GM21717 (cell line): Measurements from ENCODE around the gene NOS1AP.
"Not testable (repeated sequence)": the region's sequence is repeated elsewhere in the genome, so short reads cannot be mapped to it uniquely, and the experiment has no call there.

Experiments used
- ATAC-seq: cut with Tn5 transposase; IDR thresholded peaks from one replicate; pipeline ENCODE4 v1.9.1; 2021; ENCODE audit warnings: mild to moderate bottlenecking, moderate library complexity; ENCODE audit not compliant: unreplicated experiment

NOS1AP gene

DNA sequence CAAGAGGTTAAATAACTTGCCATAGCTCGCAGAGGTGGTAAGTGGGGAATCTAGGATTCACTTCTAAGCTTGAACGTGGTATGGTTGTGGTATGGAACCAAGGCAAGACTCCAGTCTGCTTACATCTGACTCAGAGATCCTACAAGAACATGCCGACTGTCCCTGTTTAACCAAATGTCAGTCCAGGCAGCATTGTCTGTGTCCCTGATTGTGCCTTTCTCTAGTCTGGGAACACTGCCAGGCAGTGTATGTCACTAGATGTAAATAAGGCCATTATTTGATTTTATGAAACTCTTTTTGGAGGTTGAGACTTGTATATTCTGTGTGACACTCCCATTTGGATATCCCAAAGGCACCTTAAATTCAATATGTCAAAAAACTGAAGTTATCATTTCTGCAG, 96.0 kb downstream of the NOS1AP start:
- no peak for ATAC-seq

DNA sequence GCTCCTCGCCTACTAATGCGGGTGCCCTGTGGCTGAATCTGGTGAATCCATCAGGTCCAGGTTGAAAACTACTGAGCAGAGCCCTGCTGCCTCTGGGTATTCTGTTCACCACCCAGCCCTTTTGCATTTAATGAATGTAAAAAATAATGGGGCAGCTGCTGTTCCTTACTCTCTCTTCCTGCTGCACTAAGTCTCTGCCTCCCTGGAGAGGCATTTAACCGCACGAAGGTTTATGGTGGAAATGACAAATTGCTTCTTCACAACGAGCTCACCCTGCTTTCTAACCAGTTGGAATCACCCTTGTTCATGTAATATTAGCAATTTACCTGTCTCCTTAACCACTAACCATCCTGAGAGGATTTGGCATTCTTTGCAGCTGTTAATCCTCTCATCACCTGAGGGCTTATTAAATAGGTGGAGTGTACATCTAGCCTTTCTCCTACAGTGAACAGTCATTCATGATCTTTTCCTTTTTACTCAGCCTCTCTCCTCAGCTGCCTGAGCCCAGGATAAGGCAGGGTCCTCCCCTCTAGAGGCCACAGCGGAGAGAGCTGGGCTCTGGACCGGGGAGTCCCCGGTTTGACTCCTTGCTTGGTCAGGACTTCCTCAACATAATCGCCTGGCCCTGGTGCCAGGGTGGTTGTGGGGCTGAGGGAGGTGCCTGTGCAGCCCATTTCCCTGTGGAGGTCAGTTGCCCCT, 97.6 kb downstream of the NOS1AP start:
- no peak for ATAC-seq

DNA sequence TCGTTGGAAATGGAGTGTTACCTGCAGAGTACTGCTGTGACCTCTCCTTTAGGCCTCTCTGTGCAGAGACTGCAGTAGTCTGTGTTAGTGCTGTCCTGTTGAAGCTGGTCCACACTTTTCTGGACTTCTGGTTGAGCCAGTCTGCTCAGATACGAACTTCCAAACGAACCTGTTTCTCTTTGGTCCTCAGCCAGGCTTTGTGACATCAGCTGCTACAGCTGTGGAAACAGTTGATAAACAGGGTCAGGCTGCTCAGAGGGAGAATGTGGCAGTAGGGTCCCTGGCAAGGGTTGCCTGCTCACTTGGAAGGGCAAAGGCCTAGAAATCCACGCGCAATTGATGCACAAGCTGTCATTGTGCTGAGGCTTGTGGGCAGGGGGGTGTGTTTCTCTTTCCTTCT, 98.8 kb downstream of the NOS1AP start:
- no peak for ATAC-seq

DNA sequence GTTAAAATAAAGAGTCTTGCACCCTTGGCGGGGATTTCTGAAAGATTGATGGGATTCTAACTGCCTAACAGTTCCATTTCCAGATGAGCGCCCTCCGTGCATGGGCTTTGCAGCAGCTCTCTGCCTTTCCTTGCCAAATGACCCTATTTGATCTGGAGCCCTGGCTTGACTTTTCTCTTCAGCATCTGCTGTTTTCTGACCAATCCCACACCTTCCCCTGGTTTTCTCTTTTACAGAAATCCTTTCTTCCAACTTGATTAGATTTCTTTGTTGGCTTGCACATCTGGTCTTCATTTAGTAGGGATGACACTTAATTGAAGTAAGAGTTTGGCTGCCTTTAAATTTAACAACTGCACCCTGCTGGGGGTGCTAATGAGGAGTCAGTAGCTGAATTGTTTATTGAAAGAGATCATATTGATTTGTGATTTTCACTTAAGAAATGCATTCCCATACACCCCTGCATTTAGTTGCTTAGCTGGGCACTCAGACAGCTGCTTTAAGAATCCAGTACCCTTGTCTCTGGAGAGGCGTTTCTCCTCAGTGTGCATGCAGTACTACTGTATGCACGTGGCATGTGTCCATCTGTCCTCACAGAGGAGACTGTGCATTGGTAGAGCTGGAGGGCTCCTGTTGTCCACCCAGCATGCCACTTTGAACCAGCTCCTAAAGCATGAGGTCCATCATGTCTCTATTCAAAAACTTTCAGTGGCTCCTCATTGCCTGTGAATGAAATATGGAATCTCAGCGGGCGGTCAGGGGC, 99.7 kb downstream of the NOS1AP start:
- ATAC-seq, result no peak

DNA sequence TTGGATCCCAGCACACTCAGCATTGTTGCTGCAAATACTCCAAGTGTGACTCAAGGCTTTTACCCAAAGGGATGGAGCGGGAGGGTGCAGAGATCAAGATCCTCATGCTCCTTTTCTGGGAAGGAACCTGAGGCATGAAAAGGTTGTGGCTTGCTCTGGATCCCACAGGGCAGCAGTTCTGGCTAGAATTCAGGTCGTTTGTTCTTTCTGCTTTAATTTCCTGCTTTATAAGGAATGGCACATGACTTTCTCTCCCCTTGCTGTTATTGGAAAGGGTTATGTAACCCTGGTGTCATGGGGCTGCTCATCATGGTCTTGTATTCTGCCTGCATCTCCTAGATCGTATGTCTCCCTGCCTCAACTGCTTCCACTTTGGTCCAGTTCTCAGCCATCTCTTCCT, 101.6 kb downstream of the NOS1AP start:
- ATAC-seq, result no peak

DNA sequence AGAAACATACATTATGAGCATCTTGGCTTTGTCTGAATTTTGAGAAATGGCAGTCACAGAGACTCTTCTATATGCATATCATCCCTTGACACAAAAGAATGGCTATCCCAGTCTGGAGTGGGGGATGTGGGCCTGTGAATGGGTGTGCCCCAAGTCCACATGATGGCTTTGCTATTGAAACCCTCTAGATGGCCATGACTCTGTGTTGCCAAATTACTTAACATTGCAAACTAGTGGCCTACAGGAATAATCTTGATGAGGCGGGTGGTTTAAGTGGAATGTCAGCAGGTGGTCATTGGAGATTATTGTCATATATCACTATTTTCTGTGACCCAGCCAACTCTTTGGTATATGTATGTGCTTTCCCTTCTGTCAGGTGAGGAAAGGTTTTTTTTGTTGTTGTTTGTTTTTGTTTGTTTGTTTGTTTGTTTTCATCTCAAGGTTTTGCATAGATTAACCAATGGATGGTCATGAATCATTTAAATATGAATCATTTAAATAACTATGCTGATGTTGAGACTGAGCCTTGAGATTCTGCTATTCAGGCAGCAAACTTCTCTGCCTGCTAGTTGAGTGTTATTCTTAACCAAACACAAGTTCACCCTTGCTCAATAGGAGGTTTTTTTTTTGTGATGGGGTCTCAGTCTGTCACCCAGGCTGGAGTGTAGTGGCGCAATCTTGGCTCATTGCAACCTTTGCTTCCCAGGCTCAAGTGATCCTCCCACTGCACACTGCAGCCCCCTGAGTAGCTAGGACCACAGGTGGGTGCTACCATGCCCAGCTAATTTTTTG, 103.0 kb downstream of the NOS1AP start:
- ATAC-seq, result no peak

DNA sequence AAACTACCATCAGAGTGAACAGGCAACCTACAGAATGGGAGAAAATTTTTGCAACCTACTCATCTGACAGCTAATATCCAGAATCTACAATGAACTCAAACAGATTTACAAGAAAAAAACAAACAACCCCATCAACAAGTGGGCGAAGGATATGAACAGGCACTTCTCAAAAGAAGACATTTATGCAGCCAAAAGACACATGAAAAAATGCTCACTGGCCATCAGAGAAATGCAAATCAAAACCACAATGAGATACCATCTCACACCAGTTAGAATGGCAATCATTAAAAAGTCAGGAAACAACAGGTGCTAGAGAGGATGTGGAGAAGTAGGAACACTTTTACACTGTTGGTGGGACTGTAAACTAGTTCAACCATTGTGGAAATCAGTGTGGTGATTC, 104.1 kb downstream of the NOS1AP start:
- not testable (repeated sequence) for ATAC-seq

DNA sequence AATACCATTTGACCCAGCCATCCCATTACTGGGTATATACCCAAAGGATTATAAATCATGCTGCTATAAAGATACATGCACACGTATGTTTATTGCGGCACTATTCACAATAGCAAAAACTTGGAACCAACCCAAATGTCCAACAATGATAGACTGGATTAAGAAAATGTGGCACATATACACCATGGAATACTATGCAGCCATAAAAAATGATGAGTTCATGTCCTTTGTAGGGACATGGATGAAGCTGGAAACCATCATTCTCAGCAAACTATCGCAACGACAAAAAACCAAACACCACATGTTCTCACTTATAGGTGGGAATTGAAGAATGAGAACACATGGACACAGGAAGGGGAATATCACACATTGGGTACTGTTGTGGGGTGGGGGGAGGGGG, 104.5 kb downstream of the NOS1AP start:
- ATAC-seq, result not testable (repeated sequence)

DNA sequence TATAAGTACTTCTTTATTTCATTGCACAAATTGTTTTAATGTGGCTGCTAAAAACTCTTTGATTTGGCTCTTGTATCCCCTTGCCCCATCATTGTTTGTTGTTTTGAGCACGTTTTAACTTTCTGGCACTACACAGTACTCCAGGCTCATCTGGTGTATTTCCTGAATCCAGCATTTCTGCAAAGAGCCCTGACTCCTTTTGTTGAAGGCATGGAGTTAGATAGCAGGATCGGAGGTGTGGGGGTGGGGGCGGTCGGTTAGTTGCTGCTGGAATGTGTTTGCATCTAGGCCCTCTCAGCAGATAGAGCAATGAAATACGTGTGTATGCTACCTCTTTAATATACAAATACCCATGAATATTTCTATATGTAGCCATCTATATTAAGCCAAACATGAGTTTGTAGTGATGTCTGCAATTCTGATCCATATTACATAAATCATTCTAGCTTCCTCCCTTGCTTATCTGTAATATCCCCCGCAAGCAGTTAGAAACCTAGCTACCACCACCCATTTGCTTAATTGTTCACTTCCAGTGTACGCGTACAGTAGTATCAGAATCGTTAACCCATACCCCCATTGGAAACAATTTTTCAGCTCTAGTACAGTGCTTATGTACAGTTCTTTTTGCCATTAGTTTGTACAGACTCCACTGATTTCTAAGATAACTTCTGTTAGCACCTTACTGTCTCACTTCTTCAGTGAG, 106.0 kb downstream of the NOS1AP start:
- ATAC-seq, result no peak

DNA sequence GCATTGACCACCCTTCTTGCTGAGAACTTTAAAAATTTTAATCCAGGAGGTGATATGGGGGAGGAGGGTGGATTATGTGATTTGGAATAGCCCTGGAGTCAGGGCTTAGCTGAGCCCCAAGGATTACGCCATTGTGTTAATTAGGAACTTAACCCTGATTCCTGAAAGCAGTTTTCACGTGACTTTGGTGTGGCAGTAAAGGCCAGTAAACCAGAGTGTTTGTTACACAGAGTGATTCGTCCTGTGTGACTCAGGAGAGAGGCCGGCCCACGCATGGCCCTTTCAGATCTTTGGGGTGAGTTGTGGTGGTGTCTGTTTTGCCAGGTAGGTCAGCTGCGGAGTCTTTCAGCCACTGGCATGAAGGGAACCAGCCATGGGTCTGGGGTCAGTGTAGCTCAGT, 107.6 kb downstream of the NOS1AP start:
- ATAC-seq, result no peak

DNA sequence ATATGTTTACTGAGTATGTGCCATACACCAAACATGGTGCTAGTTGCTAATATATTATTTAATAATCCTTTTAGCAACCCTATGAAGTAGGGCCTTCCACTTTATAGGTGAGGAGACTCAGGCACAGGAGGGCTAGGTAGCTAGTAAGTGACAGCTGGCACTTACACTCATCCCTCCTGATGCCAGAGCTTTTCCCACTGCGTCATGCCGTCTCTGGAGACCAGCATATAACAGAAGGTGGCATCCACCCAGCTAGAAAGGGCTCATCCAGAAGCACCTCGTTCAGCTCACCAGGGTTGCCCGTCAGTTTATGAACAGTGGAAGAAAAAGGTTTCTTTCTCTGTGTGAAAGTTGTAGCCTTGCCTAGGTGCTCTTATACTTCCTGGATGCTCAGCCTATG, 108.9 kb downstream of the NOS1AP start:
- no peak for ATAC-seq

DNA sequence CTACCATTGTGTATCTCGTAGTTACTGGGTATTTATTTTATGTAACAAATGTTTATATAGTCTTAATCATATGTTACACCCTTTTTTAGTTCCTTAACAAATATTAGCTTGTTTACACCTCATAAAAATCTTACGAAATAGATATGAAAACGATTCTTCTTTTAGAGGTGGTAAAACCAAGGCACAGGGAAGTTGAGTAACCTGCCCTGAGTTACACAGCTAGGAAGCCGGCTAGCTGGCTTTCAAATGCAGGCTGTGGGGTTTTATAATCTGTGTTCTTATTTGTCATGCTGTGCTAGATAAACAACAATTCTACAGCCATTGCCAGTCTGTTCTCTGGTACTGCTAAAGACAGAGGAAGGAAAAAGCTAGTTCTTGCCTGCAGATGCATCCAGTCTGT, 109.6 kb downstream of the NOS1AP start:
- no peak for ATAC-seq

DNA sequence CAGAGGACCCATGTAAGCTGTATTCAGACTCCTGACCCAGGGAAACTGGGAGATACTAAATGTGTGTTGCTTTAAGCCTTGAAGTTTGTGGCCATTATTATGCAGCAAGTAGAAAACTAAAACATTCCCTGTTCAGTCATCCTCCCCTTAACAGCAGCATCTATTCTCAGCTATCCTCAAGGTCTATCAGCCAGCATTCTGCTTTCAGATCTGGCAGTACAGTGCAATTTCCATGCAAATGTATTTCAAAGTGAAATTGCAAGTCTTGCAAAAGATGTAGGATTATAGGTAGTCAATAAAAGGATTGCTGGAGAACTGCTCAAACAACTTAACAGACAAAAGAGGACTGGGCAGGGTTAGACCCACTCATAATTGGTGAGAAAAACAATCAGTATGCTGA, 111.3 kb downstream of the NOS1AP start:
- ATAC-seq, result no peak

DNA sequence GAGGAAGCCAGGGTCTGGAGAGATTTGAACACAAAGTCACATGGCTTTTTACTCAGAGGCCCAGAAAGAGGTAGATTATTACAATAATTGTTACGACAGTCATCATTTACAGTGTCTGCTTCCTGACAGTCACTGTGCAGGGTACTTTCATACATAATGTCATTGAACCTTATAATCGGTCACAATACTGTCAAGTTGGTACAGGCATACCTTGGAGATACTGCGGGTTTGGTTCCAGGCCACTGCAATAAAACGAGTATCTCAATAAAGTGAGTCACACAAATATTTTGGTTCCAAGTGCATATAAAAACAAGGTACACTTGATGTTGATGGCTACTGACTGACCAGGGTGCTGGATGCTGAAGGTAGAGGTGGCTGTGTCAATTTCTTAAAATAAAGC, 112.6 kb downstream of the NOS1AP start:
- ATAC-seq, result no peak

DNA sequence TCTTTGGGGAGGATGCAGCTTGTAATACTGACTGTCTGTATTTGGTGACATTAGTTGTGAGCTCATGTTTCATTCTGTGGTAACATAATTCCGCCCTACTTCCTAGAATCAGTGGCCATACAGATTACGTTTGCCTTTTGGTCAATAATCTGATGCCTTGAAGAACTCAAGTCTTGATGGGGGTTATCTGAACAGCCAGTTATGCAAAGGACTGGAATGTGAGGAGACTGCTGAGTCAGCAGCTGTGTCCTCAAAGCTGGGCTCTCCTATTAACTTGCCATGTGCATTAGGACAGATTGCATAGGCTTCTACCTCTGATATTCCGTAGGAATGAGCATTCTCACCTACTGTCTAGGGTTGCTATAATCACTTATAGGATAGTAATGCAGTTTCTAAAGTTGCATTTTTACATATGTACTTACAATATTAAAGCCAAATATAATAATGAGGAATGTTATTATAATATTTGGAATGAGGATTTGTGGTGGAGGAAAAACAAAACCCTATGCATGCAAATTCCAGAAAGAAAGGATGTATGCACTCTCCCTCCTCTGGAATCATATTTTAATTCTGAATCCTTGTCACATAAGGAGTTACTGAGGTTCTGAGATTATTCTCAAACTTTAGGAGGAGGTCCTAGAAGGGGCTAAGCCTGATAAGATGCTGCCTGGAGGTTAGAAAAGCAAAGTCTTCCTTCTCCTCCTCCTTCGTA, 116.0 kb downstream of the NOS1AP start:
- no peak for ATAC-seq

DNA sequence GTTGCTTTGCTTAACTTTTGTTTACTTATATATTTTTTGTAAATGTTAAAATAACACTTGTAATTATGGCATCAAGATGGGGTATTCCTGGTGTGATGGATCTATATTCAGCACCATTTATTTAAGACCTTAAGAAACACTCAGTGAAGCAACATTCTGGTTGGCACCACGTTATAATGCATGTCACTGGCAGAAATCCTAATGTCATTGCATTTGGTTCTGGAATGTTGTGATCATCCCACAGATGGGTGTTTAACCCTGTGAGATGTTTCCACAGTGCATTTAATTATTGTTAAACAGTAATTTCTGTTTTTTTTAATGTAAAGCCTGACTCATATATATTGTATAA, 116.5 kb downstream of the NOS1AP start:
- ATAC-seq, result no peak

DNA sequence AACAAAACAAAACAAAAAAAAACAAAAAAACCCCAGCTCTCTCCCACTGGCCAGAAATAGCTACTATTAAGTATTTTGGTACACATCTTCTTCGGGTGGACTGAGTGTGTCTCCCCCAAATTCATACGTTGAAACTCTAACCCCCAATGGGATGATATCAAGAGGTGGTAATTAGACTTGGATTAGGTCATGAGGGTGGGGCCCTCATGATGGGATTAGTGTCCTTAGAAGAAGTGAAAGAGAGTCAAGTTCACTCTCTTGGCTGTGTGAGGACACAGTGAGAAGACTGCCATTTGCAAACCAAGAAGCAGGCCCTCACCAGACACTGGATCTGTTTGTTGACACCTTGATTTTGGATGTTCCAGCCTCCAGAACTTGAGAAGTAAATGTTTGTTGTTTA, 116.9 kb downstream of the NOS1AP start:
- ATAC-seq, result no peak

DNA sequence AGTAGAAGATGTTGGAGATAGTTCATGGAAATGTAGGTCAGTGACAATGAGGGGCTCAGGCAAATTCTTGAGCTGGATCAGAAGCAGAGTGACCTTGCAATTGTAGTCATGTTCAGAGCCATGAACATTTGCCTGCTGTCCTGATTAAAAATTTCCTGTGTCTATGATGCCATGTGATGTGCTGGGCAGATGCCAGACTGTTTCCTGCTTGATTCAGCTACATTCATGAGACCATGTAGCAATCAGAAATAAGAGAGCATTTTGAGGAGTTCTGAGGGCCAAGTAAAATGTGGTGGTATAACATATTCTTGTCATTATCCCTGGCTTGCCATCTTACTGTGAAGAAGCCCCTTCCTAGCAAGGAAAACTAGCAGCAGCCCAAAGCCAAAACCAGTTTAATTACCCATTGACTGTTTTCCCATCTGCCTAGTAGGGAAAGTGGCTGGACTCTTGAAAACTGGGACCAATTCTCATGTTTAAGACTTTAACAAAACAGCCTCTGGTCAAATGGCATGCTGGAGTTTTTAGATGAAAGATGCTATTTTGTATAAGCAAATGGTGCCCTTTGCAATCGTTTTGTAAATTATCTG, 118.3 kb downstream of the NOS1AP start:
- no peak for ATAC-seq

DNA sequence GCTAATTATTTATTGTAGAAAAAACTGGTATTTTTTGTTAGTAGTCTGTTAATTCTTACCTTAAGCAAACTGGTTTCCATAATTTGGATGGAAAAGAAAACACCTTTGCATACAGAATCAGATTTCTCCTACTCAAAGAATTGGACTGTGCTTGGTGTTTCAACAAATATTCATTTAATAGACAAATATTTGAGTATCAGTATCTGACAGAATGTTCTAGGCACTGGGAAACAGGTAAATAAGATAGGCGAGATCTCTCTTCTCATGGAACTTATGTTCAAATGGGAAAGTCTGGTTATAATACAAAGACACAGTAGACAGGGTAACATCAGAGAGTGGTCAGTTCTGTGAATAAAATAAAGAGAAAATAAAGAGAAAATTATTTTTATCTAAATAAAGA, 119.9 kb downstream of the NOS1AP start:
- ATAC-seq, result no peak
